Activated naive CD4-positive, alpha-beta T cell treated with anti-CD3 and anti-CD28 coated beads, Interleukin-2, amount 50 U/mL, for 72 hours (primary cell): ENCODE results near the gene DENND2D. TPM values are rescaled to one million over a fixed set of nuclear protein-coding genes. Genes with fewer than 3 reads are reported as not detected.

Experiments used
- ATAC-seq, 2 donors: fragments of 150-1000 bp; cut with Tn5 transposase; 2 replicates each; pipeline ENCODE4 v1.10.0; 2021; ENCODE audit warnings: mild to moderate bottlenecking in 2 of 2, moderate library complexity in 2 of 2
- DNase-seq, 2 donors: peaks; one replicate each; pipeline ENCODE4 v3.0.0; 2021 to 2022; ENCODE audit warnings: low spot score in 2 of 2
- H3K27ac Mint-ChIP-seq, 2 donors: one replicate each; pipeline ENCODE4 v1.8.0; 2022; ENCODE audit warnings: mild to moderate bottlenecking in 2 of 2, mixed read lengths in 2 of 2
- H3K36me3 Mint-ChIP-seq, 2 donors: one replicate each; pipeline ENCODE4 v1.8.0; 2022; ENCODE audit warnings: mixed read lengths in 2 of 2
- H3K9me3 Mint-ChIP-seq, 2 donors: one replicate each; pipeline ENCODE4 v1.8.0; 2022; ENCODE audit warnings: mixed read lengths in 2 of 2
- total RNA-seq, 2 donors: library from RNA; stranded (reverse); gene quantifications; one replicate each; pipeline ENCODE4 v1.2.3, GENCODE V29; 2022

The DENND2D gene
- total RNA-seq, 2 donors from 2014 or later = 213 to 221 TPM

DNA sequence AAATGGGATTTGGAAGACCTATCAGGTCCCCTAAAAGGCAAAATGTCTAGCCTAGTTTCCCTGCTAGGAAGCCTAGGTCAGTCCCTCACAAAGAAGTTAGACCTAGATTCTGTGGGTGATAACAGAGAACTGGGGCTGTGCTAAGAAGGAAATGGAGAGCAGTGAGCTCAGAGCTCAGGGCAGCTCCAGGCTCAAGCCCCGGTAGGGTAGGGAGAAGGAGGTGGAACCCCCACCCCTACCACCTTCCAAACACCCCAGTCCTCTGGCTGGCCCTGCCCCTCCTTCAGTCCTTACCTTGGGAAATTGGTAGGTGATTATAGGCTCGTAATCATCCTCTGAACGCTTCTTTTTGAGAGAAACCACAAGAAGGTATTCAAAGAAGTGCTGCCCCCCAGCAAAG lies 1.1 kb downstream of the DENND2D start:
- ATAC-seq = no peak
- Mint-ChIP-seq H3K36me3 (peaks cover 69 to 73% of the 10 kb centered on the region in 2 donors), H3K9me3 (no peaks in the 10 kb centered on the region), H3K27ac (peak overlapping the region; percentile 98)
- no peak for DNase-seq

DNA sequence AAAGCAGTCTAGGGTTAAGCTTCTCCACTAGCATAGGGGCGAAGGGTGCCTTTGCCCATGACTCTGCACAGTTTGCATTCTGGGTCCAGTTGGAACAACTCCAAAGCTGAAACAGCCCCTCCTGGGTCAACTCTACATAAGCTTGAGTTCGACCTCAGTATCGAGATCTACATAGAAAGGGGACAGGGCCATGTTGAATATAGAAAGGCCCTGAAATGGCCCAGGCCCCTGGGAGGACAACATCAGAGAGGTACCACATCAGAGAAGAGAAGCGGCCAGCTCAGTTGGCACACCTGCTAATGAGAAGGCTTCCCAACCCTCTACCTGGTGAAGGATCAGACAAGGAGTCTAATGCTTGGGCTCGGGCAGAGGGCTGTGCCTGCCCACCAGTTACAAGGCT lies 1.6 kb downstream of the DENND2D start:
- H3K9me3 Mint-ChIP-seq = no peaks in the 10 kb centered on the region
- H3K36me3 Mint-ChIP-seq = peaks cover 74 to 78% of the 10 kb centered on the region in 2 donors
- H3K27ac Mint-ChIP-seq = peak overlapping the region; percentile 98
- DNase-seq (no peak), ATAC-seq (no peak)

GRCh38 chr1:111197598-111198284 lies 2.7 kb downstream of the DENND2D start:
- Mint-ChIP-seq H3K9me3 (no peaks in the 10 kb centered on the region), H3K36me3 (peaks cover 85% of the 10 kb centered on the region in 2 donors), H3K27ac (peak overlapping the region; percentile 98)
- ATAC-seq (peak; percentile 26 to 31), DNase-seq (no peak)

DNA sequence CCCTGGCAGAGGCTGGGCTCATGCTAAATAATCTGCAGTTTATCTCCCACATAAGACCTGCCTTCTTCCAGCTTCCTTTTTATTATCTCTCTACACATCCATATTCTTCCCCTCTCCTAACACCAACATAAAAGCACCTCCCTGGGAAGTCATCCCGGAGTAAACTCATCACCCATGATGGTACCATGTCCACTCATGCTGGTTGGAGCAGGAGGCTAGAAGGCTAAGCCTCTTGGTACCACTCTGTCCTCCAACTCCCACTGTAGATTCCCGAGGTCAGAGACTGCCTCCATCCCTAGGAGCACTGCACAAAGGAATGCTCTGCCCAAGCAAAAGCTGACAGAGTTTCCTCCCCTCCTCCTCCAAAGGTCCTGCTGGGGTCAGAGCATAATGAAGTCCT lies 4.2 kb downstream of the DENND2D start:
- Mint-ChIP-seq H3K27ac (peak overlapping the region; percentile 98), H3K36me3 (peaks cover 96 to 100% of the 10 kb centered on the region in 2 donors), H3K9me3 (no peaks in the 10 kb centered on the region)
- ATAC-seq (no peak), DNase-seq (no peak)

- ATAC-seq (no peak), DNase-seq (no peak)
- Mint-ChIP-seq H3K36me3 (peaks cover 94 to 100% of the 10 kb centered on the region in 2 donors), H3K27ac (peak overlapping the region; percentile 85 to 98), H3K9me3 (no peaks in the 10 kb centered on the region)
Measured at GRCh38 chr1:111195002-111195684, 5.3 kb downstream of the DENND2D start.

- DNase-seq = no peak
- Mint-ChIP-seq H3K27ac (peak overlapping the region; percentile 94 to 98), H3K9me3 (no peaks in the 10 kb centered on the region), H3K36me3 (peaks cover 93 to 100% of the 10 kb centered on the region in 2 donors)
- peak in 1 of 2 donors; percentile 31 for ATAC-seq
Measured at GRCh38 chr1:111193712-111194480, 6.5 kb downstream of the DENND2D start.

DNA sequence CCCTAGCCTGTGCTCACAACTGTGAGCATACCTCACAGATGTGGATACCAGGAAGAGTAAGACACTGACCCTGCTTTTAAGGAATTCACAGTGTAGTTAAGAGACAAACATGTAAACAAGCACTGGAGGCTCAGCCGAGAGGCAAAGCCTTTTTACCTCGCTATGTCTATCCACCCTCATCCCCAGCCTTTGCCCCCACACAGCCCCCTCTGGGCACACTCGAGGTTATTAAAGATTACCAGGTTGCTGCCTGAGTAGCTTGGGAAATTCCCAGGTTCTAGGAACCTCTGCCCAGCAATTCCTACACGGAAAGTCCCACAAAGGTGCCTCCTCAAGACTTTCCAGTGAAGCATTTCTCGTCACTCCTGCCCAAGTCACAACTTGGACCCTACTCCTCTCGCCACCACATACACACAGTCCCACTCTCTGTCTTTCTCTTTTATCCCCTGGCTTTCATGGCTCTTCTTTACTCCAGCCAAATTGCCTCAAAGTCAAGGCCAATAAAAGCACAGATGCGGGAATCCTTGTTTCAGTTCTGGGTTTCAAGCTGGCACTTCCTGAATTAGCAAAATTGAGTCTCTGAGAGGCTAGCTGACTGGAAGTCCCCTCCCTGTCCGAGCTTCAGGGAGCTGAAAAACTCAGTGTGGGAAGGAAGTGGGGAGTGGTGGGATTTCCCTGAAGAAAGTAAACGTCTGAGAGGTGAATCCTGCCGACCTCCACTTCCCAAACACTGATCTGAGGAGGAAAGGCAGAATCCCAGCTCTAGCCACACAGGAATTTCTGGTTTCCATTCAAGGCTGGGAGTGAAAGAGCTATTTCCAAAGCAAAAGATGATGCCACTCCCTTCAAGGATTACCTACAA lies 7.6 kb downstream of the DENND2D start:
- Mint-ChIP-seq H3K36me3 (peaks cover 92 to 100% of the 10 kb centered on the region in 2 donors), H3K9me3 (no peaks in the 10 kb centered on the region), H3K27ac (peak overlapping the region; percentile 94 to 98)
- ATAC-seq (peak in 1 of 2 donors; percentile 43), DNase-seq (no peak)

GRCh38 chr1:111192074-111192473 lies 8.4 kb downstream of the DENND2D start:
- peaks cover 84 to 100% of the 10 kb centered on the region in 2 donors for H3K36me3 Mint-ChIP-seq
- ATAC-seq (no peak), DNase-seq (no peak)
- H3K9me3 Mint-ChIP-seq = no peaks in the 10 kb centered on the region
- peak overlapping the region; percentile 94 to 98 for H3K27ac Mint-ChIP-seq

DNA sequence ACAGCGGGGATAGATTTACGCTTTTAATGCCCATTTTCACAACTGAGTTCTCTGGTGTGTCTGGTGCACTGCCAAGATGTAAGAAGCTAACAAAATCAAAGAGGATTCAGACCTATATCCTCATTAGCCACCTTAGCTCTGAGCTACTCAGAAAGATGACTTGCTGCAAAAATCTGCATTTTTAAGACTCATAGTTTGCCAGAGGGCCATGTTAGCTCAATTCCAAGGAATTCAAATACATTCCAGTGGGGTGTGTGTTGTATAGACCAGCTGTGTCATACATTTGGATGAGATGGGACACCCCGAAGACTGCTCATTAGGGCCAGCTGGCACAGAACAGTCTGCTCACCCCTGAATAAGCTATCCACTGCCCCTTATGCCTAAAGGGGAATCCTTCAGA lies 8.9 kb downstream of the DENND2D start:
- Mint-ChIP-seq H3K36me3 (peaks cover 78 to 100% of the 10 kb centered on the region in 2 donors), H3K9me3 (no peaks in the 10 kb centered on the region), H3K27ac (peak overlapping the region; percentile 94 to 98)
- ATAC-seq = no peak
- no peak for DNase-seq

GRCh38 chr1:111190931-111191451 lies 9.5 kb downstream of the DENND2D start:
- no peak for DNase-seq
- H3K27ac Mint-ChIP-seq = peak overlapping the region in 1 of 2 donors; percentile 98
- no peaks in the 10 kb centered on the region for H3K9me3 Mint-ChIP-seq
- ATAC-seq = no peak
- H3K36me3 Mint-ChIP-seq = peaks cover 73 to 98% of the 10 kb centered on the region in 2 donors

DNA sequence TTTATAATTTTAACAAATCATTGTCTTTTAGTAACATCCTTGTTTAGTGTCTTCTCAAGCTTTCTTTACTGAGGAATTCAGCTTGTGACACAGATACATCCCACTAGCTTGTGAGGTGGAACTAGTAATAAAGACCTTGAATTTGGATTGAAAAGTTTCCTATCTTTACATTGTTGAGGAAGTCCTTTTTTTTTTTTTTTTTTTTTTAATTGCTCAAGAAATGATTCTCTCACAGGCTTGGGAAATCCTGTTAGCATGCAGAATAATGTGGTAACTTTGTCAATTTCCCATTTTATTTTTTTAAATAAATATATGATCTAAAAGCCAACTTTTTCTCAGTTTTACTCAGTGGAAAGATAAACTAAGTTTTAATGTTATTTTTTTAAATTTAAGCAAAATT lies 15.8 kb downstream of the DENND2D start:
- Mint-ChIP-seq H3K36me3 (peaks cover 35 to 77% of the 10 kb centered on the region in 2 donors), H3K27ac (no peak overlapping the region), H3K9me3 (no peaks in the 10 kb centered on the region)
- ATAC-seq (no peak), DNase-seq (no peak)

GRCh38 chr1:111183308-111184069 lies 17.0 kb downstream of the DENND2D start:
- peak in 1 of 2 donors; percentile 19 for ATAC-seq
- no peaks in the 10 kb centered on the region for H3K9me3 Mint-ChIP-seq
- no peak for DNase-seq
- peaks cover 23 to 71% of the 10 kb centered on the region in 2 donors for H3K36me3 Mint-ChIP-seq
- H3K27ac Mint-ChIP-seq = peak overlapping the region in 1 of 2 donors; percentile 80

- DNase-seq (no peak), ATAC-seq (no peak)
- H3K9me3 Mint-ChIP-seq = no peaks in the 10 kb centered on the region
- H3K27ac Mint-ChIP-seq = peak overlapping the region; percentile 30 to 80
- peaks cover 18 to 56% of the 10 kb centered on the region in 2 donors for H3K36me3 Mint-ChIP-seq
Measured at GRCh38 chr1:111182052-111182451, 18.4 kb downstream of the DENND2D start.

GRCh38 chr1:111179968-111180533 lies 20.4 kb downstream of the DENND2D start:
- Mint-ChIP-seq H3K9me3 (no peaks in the 10 kb centered on the region), H3K27ac (peak overlapping the region; percentile 57 to 72), H3K36me3 (peaks cover 15 to 57% of the 10 kb centered on the region in 2 donors)
- no peak for DNase-seq
- peak; percentile 45 to 67 for ATAC-seq

GRCh38 chr1:111176678-111177077 lies 23.8 kb downstream of the DENND2D start:
- ATAC-seq (no peak), DNase-seq (no peak)
- Mint-ChIP-seq H3K27ac (no peak overlapping the region), H3K36me3 (peaks cover 6 to 56% of the 10 kb centered on the region in 2 donors), H3K9me3 (no peaks in the 10 kb centered on the region)
